Left colon (tissue), 2 donors: ENCODE measurements around the gene ADAM12. TPM values are rescaled to one million over a fixed set of nuclear protein-coding genes. Genes with fewer than 3 reads are reported as not detected.

Experiments
- ATAC-seq: fragments of 200-7000 bp; cut with Tn5 transposase; one replicate; pipeline ENCODE4 v1.9.1; 2020; ENCODE audit warnings: mild to moderate bottlenecking, moderate library complexity
- DNase-seq, 2 donors: peaks; one replicate each; pipeline ENCODE4 v3.0.0-alpha.2; 2020
- intact Hi-C, 2 donors: fragments of 100-400 bp; cut with DNase I in 1 of 2; cut with micrococcal nuclease in 1 of 2; formaldehyde crosslinking; loops; one replicate each; pipeline versions ENCODE4 v1.11.2 to v1.14.0; 2022; cut with DNase I, micrococcal nuclease
- total RNA-seq, 2 donors: library from RNA; stranded (reverse); fragmentation: NEBNext Ultra II Directional; extraction: Animal tissue kit (Norgen Biotek cat#: 25700); gene quantifications; one replicate each; pipeline ENCODE4 v1.2.1, GENCODE V29; 2021
- donor health status: DM: no; HTN: no; CAD: no.
- donor health status: DM: yes; HTN: yes; CAD: no.

ADAM12 gene
- total RNA-seq, 2 donors from 2014 or later = 0.28 to 0.61 TPM

DNA sequence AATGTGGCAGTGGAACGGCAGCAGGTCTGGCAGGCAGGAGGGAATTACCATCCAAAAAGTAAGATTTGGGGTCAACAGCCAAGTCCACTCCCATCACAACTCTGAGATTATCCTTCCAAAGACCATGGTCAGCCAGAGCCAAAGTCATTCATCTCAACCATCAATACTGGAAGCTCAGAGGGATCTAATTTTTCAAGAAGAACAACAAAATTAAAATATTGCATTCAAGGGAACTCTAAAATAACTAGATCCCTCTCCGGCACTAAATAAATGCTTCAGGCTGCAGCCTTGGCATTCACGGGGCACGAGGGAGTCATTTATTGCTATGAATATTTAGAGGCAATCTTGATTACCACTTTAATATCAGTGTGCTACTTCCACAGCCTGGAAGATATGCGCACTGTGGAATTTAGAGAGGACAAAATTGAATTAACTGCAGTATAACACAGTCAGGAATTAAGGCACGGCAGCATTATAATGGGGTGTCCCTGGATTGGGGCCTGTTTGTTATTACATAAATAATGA is 102.0 kb downstream of the ADAM12 start:
- ATAC-seq (no peak), DNase-seq (no peak)
- intact Hi-C loops = no loop called here

- no peak for ATAC-seq
- intact Hi-C loops = no loop called here
- DNase-seq = no peak
Observed at GRCh38 chr10:126283307-126283706, 105.0 kb downstream of the ADAM12 start.

DNA sequence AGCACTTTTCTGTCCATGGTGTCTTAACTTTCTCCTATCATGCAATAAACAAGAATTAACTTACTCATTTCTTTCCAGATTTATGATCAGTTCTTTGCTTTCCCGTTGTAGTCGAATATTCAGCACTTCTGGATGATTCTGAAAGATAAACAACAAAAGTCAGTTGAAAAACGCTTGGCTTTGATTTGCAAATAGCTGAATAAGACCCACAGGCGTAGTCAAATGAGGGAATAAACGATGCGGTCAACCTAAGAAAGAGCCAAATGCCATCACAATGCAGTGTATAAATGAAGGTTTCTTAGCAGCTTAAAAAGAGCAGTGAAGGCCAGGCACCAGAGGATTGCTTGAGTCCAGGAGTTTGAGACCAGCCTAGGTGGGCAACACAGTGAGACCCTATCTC is 109.4 kb downstream of the ADAM12 start:
- intact Hi-C loops = no loop called here
- no peak for ATAC-seq
- no peak for DNase-seq

DNA sequence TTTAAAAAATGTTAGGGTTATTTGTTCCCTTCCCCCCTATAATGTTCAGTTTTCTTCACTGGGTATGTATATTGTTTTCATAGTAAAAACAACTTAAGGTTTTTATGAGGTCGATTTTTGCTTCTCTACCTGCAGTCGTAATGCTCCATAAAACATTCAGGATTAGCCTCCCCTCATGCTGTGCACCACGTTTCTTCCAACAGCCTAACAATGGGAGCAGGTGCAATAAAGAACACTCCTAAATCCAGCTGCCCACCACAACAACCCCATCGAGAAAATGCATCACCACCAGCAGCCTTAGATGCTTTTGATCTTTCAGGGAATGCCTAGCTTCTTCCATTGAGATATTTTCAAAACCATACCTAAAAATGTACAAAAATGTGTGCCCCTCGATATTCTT is 111.1 kb downstream of the ADAM12 start:
- intact Hi-C loops = no loop called here
- no peak for ATAC-seq
- no peak for DNase-seq

DNA sequence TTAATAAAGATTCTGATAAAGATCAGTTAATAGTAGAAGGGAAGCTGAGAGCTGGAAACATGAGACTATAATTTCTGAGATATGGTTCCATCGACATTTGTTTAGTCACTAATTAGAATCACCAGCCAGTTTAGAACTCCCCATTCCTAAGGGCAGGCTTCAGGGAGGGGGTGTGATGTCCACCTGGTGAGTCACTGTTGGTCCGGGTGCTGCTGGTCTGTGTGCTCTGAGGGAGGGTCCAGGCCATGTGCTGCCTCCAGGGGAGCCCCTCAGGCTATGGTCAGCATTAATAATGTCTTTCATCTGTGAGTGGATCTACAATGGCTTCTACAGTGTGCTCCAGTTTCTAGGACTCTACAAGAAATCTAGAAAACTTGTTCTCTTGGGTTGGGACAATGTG is 115.8 kb downstream of the ADAM12 start:
- ATAC-seq (no peak), DNase-seq (no peak)
- intact Hi-C loops = no loop called here

DNA sequence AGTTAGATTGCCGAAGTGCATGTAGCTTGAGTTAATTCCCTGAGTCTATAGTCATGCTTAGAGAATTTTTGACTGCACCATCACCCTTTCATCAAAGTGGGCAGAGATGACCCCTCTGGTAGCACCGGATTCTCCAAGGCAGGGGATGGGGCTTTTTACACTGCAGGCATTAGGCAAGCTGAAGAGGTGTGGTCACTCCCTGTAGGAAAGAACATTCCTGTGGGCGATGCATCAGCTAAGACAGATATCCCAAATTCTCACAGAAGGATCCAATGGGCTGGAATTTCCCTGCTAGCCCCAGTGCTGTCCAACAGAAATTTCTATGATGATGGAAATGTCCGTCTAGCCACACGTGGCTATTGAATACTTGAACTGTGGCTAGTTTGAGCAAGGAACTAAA is 118.2 kb downstream of the ADAM12 start:
- ATAC-seq (no peak), DNase-seq (no peak)
- intact Hi-C loops = no loop called here

- DNase-seq (no peak), ATAC-seq (no peak)
- intact Hi-C loops = no loop called here
Observed at GRCh38 chr10:126268013-126268920, 120.0 kb downstream of the ADAM12 start.

GRCh38 chr10:126264102-126265018 is 123.9 kb downstream of the ADAM12 start:
- DNase-seq (no peak), ATAC-seq (no peak)
- intact Hi-C loops = no loop called here

DNA sequence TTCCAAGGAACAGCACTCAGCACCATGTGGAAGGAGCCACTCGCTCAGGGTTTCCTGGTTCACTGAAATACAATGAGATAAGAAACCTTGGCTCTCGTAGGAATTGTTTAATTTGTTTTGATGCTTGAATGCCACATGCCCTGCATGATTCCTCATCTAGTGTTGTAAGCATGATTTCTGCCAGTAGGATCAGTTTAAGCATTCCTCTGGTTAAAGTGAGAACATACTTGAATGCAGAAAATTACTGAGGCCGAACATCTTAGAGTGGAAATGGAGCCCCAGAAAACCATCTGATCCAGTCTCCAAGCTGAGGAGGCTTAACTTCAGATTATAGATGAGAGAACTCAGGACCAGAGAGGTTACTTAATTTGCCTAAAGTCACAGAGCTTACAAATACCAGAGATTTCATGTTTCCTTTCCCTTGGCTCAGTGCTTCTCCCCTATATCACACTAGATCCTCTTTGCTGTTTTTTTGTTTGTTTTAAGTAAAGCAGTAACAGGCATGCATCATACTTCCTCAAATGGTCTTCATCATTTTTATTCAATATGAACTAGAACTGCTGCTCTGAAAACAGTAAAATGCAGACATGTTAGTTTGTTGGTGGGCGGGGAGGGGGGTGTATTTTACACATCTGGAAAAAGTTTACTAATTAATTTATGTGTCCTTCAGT is 125.1 kb downstream of the ADAM12 start:
- DNase-seq = no peak
- no peak for ATAC-seq
- intact Hi-C loops = no loop called here

DNA sequence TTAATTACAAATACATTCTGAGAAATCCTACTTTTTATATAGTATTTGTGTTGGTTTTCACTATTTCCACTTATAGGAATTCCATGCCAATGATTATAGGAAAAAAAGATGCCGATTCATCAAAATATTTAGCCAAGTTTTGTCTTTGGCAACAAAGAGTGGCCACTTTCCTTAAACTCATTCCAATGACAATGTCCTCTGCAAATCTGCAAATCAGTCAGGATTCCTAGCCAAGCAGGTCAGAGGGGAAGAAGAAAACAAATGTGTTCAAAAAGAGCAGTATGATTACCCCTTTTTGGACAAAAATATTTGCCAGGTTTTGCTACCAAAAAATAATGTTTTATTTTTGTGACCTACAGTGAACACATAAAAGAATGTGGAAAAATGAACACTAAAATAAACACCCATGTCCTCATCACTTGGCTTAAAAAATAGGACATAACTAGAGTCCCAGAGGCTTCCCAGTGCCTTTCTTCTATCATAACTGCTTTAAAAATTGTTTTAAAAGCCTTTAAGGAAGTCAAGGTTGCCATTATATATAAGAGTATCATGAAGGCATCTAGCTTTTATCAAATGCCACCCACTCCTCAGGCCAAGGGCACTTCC is 125.9 kb downstream of the ADAM12 start:
- no peak for ATAC-seq
- no peak for DNase-seq
- intact Hi-C loops = no loop called here

GRCh38 chr10:126259760-126260479 is 128.4 kb downstream of the ADAM12 start:
- intact Hi-C loops = no loop called here
- ATAC-seq = no peak
- no peak for DNase-seq

- ATAC-seq (no peak), DNase-seq (no peak)
- intact Hi-C loops = no loop called here
Observed at GRCh38 chr10:126256864-126257263, 131.4 kb downstream of the ADAM12 start.

DNA sequence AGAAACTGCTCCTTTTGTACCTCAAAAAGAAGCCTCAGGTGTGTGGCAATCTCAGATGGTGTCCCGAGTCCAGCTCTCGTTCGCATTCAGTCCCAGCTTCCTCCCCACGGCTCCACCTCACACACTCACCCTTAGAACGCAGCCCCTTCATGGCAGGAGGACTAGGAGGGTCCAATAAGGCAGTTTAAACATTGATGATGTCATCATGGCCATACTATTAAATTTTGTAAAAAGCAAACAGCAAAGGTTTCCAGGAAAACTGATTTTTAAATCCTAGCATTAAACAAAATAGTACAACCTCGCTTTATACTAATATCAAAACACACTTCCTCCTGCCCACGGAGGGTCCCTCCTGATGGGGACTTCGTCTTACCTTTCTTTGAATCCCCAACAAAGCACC is 133.0 kb downstream of the ADAM12 start:
- DNase-seq (no peak), ATAC-seq (no peak)
- intact Hi-C loops = no loop called here

GRCh38 chr10:126253611-126253998 is 134.7 kb downstream of the ADAM12 start:
- DNase-seq (no peak), ATAC-seq (no peak)
- intact Hi-C loops = no loop called here

GRCh38 chr10:126252884-126253610 is 135.2 kb downstream of the ADAM12 start:
- ATAC-seq (no peak), DNase-seq (no peak)
- intact Hi-C loops = no loop called here

DNA sequence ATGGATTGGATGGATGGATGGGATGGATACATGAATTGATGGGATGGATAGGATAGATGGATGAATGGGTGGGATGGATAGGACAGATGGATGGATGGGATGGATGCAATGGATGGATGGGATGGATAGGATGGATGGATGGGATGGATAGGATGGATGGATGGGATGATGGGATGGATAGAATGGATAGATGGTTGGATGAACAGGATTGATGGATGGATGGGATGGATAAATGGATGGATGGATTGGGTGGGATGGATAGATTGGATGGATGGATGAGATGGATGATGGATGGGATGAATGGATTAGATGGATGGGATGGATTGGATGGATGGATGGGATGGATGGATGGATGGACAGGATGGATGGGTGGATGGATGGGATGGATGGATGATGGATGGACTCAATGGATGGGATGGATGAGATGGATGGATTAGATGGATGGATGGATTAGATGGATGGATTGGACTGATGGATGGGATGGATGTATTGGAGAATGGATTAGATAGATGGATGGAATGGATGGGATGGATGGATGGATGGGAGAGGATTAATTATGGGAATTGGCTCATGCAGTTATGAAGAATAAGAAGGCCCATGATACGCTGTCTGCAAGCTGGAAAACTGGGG is 136.4 kb downstream of the ADAM12 start:
- no peak for ATAC-seq
- intact Hi-C loops = no loop called here
- no peak for DNase-seq
